Natural killer cell (primary cell): Measurements from ENCODE around the gene DSCAML1. TPM values are rescaled to one million over a fixed set of nuclear protein-coding genes. Genes with fewer than 3 reads are reported as not detected.

Source experiments
- ATAC-seq, 3 donors: fragments of 150-1000 bp in 2 of 3; fragments of 200-7000 bp in 1 of 3; cut with Tn5 transposase; 1 replicate in 1 of 3; 2 replicates in 2 of 3; pipeline ENCODE4 v1.10.0; 2021; ENCODE audit warnings: mild to moderate bottlenecking in 2 of 3, moderate library complexity in 2 of 3
- DNase-seq, 2 donors: peaks; one replicate each; pipeline versions ENCODE4 v3.0.0 to v3.0.0-alpha.2; 2013 to 2021; ENCODE audit warnings: mixed read lengths in 1 of 2
- H3K27ac ChIP-seq: one replicate; pipeline ENCODE4 v1.5.1; 2013; ENCODE audit warnings: mild to moderate bottlenecking, low read length
- H3K27me3 ChIP-seq: one replicate; pipeline ENCODE4 v1.6.1; 2013; ENCODE audit warnings: low read length; ENCODE audit not compliant: control insufficient read depth, insufficient read depth
- H3K36me3 ChIP-seq: one replicate; pipeline ENCODE4 v1.6.1; 2013; ENCODE audit warnings: low read length; ENCODE audit not compliant: control insufficient read depth, insufficient read depth
- H3K4me1 ChIP-seq: one replicate; pipeline ENCODE4 v1.6.1; 2013; ENCODE audit warnings: low read length; ENCODE audit not compliant: control insufficient read depth, insufficient read depth
- H3K4me3 ChIP-seq: one replicate; pipeline ENCODE4 v1.5.1; 2013; ENCODE audit warnings: low read length
- H3K9me3 ChIP-seq: one replicate; pipeline ENCODE4 v1.6.1; 2013; ENCODE audit warnings: low read length; ENCODE audit not compliant: control insufficient read depth, insufficient read depth
- H3K27ac Mint-ChIP-seq, 2 donors: one replicate each; pipeline ENCODE4 v1.8.0; 2022; ENCODE audit warnings: mild to moderate bottlenecking in 2 of 2, mixed read lengths in 2 of 2, moderate library complexity in 1 of 2
- H3K27me3 Mint-ChIP-seq, 2 donors: one replicate each; pipeline ENCODE4 v1.8.0; 2022; ENCODE audit warnings: low read depth in 2 of 2, mixed read lengths in 2 of 2
- H3K36me3 Mint-ChIP-seq: one replicate; pipeline ENCODE4 v1.8.0; 2022; ENCODE audit warnings: mixed read lengths
- H3K4me1 Mint-ChIP-seq, 2 donors: one replicate each; pipeline ENCODE4 v1.8.0; 2022; ENCODE audit warnings: mixed read lengths in 2 of 2
- H3K4me3 Mint-ChIP-seq: one replicate; pipeline ENCODE4 v1.8.0; 2022; ENCODE audit warnings: mild to moderate bottlenecking, moderate library complexity, mixed read lengths
- H3K9me3 Mint-ChIP-seq, 2 donors: one replicate each; pipeline ENCODE4 v1.8.0; 2022; ENCODE audit warnings: mixed read lengths in 2 of 2
- CTCF ChIP-seq: fragments of 200-600 bp; IDR thresholded peaks from one replicate; pipeline ENCODE4 v1.8.0; 2022; ENCODE audit warnings: antibody characterized with exemption
- WGBS: methylation state at CpG from one replicate; pipeline ENCODE4 v1.1.7; 2013; ENCODE audit warnings: missing lambda C conversion rate; ENCODE audit not compliant: insufficient coverage; 5-methylcytosine and 5-hydroxymethylcytosine counted together
- intact Hi-C: fragments of 100-400 bp; cut with micrococcal nuclease; formaldehyde crosslinking; loops from one replicate; pipeline ENCODE4 v1.14.2; 2022
- total RNA-seq, 4 donors: library from RNA; stranded (reverse); fragments of 120-200 nt in 1 of 4; gene quantifications; one replicate each; pipeline versions ENCODE4 v1.2.3 to v1.2.4, GENCODE V29; 2013 to 2022

Gene DSCAML1
- total RNA-seq, 3 donors from 2014 or later (not counting 1 experiment from before 2014, with no cell fraction given): 0.66 TPM; not detected in 2

GRCh38 chr11:117413616-117414015 is 383.4 kb downstream of the DSCAML1 start:
- ATAC-seq (no peak), DNase-seq (no peak)
- no peaks in the 10 kb centered on the region for H3K9me3 Mint-ChIP-seq
- H3K36me3 Mint-ChIP-seq: no peaks in the 10 kb centered on the region
- no peak overlapping the region for H3K27ac Mint-ChIP-seq
- peaks cover 0 to 5% of the 10 kb centered on the region in 2 donors for H3K4me1 Mint-ChIP-seq
- H3K27ac ChIP-seq: no peak overlapping the region
- H3K9me3 ChIP-seq: no peaks in the 10 kb centered on the region
- no peak overlapping the region for H3K4me3 ChIP-seq
- 97% methylated on average over 7 of the region's 7 CpGs for WGBS
- TF ChIP-seq CTCF: no peak
- peaks cover 9% of the 10 kb centered on the region for H3K36me3 ChIP-seq
- intact Hi-C loops: no loop called here
- no peaks in the 10 kb centered on the region for H3K4me1 ChIP-seq
- H3K4me3 Mint-ChIP-seq: no peak overlapping the region
- H3K27me3 Mint-ChIP-seq: peaks cover 0 to 4% of the 10 kb centered on the region in 2 donors
- H3K27me3 ChIP-seq: no peaks in the 10 kb centered on the region

- Histone ChIP-seq H3K36me3 (peaks cover 17% of the 10 kb centered on the region), H3K4me3 (no peak overlapping the region), H3K9me3 (no peaks in the 10 kb centered on the region), H3K27me3 (no peaks in the 10 kb centered on the region), H3K27ac (no peak overlapping the region), H3K4me1 (no peaks in the 10 kb centered on the region)
- Mint-ChIP-seq H3K27me3 (peaks cover 0 to 4% of the 10 kb centered on the region in 2 donors), H3K4me1 (peaks cover 0 to 5% of the 10 kb centered on the region in 2 donors), H3K9me3 (no peaks in the 10 kb centered on the region), H3K36me3 (no peaks in the 10 kb centered on the region), H3K27ac (no peak overlapping the region), H3K4me3 (no peak overlapping the region)
- intact Hi-C loops: no loop called here
- ATAC-seq (no peak), DNase-seq (no peak)
- WGBS: 92% methylated on average over 7 of the region's 8 CpGs
- no peak for TF ChIP-seq CTCF
Measured at GRCh38 chr11:117412653-117413275, 384.3 kb downstream of the DSCAML1 start.

GRCh38 chr11:117412176-117412575 is 384.8 kb downstream of the DSCAML1 start:
- intact Hi-C loops: no loop called here
- H3K9me3 ChIP-seq: no peaks in the 10 kb centered on the region
- no peak for ATAC-seq
- DNase-seq: no peak
- H3K4me1 Mint-ChIP-seq: peaks cover 0 to 5% of the 10 kb centered on the region in 2 donors
- H3K9me3 Mint-ChIP-seq: no peaks in the 10 kb centered on the region
- no peaks in the 10 kb centered on the region for H3K27me3 Mint-ChIP-seq
- TF ChIP-seq CTCF: no peak
- 90% methylated on average over 9 of the region's 10 CpGs for WGBS
- no peaks in the 10 kb centered on the region for H3K27me3 ChIP-seq
- no peak overlapping the region for H3K27ac Mint-ChIP-seq
- no peaks in the 10 kb centered on the region for H3K36me3 Mint-ChIP-seq
- H3K27ac ChIP-seq: no peak overlapping the region
- H3K4me3 ChIP-seq: no peak overlapping the region
- peaks cover 17% of the 10 kb centered on the region for H3K36me3 ChIP-seq
- no peak overlapping the region for H3K4me3 Mint-ChIP-seq
- H3K4me1 ChIP-seq: no peaks in the 10 kb centered on the region

- Mint-ChIP-seq H3K27ac (no peak overlapping the region), H3K36me3 (no peaks in the 10 kb centered on the region), H3K4me1 (peaks cover 0 to 5% of the 10 kb centered on the region in 2 donors), H3K9me3 (no peaks in the 10 kb centered on the region), H3K27me3 (no peaks in the 10 kb centered on the region), H3K4me3 (no peak overlapping the region)
- ATAC-seq (no peak), DNase-seq (no peak)
- WGBS: 98% methylated on average over 9 of the region's 10 CpGs
- no peak for TF ChIP-seq CTCF
- Histone ChIP-seq H3K4me1 (no peaks in the 10 kb centered on the region), H3K9me3 (no peaks in the 10 kb centered on the region), H3K36me3 (peaks cover 17% of the 10 kb centered on the region), H3K4me3 (no peak overlapping the region), H3K27me3 (no peaks in the 10 kb centered on the region), H3K27ac (no peak overlapping the region)
- intact Hi-C loops: no loop called here
Measured at GRCh38 chr11:117411736-117412135, 385.3 kb downstream of the DSCAML1 start.
